ENCODE data around the gene HDAC8. TPM values are rescaled to one million over a fixed set of nuclear protein-coding genes. Genes with fewer than 3 reads are reported as not detected.
A peak's percentile ranks its signal among the peaks of the same experiment; 100 is the strongest.

The HDAC8 gene
- polyA plus RNA-seq, 2 of the 4 experiments (the other 2 are of a cell fraction) = 28.7 to 38.3 TPM

- WGBS (ENCODE audit: missing lambda C conversion rate) = 66% methylated on average over 2 of the region's 2 CpGs
- no peak overlapping the region for H3K27ac ChIP-seq
- TF ChIP-seq EHF (CRISPR knock-in tag; IDR thresholded peaks at IDR 0.05) = no peak
- TF ChIP-seq, protein P1, sequence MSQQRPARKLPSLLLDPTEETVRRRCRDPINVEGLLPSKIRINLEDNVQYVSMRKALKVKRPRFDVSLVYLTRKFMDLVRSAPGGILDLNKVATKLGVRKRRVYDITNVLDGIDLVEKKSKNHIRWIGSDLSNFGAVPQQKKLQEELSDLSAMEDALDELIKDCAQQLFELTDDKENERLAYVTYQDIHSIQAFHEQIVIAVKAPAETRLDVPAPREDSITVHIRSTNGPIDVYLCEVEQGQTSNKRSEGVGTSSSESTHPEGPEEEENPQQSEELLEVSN (IDR thresholded peaks at IDR 0.05; ENCODE audit: borderline replicate concordance, low read depth) = no peak
- no peak for TF ChIP-seq ZSCAN20 (CRISPR knock-in tag; IDR thresholded peaks at IDR 0.05)
- TF ChIP-seq, protein P2, sequence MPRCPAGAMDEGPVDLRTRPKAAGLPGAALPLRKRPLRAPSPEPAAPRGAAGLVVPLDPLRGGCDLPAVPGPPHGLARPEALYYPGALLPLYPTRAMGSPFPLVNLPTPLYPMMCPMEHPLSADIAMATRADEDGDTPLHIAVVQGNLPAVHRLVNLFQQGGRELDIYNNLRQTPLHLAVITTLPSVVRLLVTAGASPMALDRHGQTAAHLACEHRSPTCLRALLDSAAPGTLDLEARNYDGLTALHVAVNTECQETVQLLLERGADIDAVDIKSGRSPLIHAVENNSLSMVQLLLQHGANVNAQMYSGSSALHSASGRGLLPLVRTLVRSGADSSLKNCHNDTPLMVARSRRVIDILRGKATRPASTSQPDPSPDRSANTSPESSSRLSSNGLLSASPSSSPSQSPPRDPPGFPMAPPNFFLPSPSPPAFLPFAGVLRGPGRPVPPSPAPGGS (IDR thresholded peaks at IDR 0.05) = no peak
- no peak for TF ChIP-seq CHD4 (IDR thresholded peaks at IDR 0.05; ENCODE audit: borderline replicate concordance)
- TF ChIP-seq FOSB (CRISPR knock-in tag; IDR thresholded peaks at IDR 0.05) = no peak
- TF ChIP-seq JUN (IDR thresholded peaks at IDR 0.05) = no peak
- TF ChIP-seq BHLHE40 (IDR thresholded peaks at IDR 0.05; ENCODE audit: low read depth, low read length) = no peak
- TF ChIP-seq HOXB5 (CRISPR knock-in tag; IDR thresholded peaks at IDR 0.05) = no peak
- TF ChIP-seq TP53 (CRISPR knock-in tag; IDR thresholded peaks at IDR 0.05) = no peak
- no peak for TF ChIP-seq PHF8 (IDR thresholded peaks at IDR 0.05; ENCODE audit: borderline replicate concordance, low read depth)
- TF ChIP-seq, protein P3, sequence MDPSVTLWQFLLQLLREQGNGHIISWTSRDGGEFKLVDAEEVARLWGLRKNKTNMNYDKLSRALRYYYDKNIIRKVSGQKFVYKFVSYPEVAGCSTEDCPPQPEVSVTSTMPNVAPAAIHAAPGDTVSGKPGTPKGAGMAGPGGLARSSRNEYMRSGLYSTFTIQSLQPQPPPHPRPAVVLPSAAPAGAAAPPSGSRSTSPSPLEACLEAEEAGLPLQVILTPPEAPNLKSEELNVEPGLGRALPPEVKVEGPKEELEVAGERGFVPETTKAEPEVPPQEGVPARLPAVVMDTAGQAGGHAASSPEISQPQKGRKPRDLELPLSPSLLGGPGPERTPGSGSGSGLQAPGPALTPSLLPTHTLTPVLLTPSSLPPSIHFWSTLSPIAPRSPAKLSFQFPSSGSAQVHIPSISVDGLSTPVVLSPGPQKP (IDR thresholded peaks at IDR 0.05; ENCODE audit: low read depth, low read length) = no peak
- TF ChIP-seq POLR2A (IDR thresholded peaks at IDR 0.05; ENCODE audit: low read length) = no peak
- no peak for TF ChIP-seq POLR2AphosphoS2 (conservative IDR thresholded peaks at IDR 0.05; ENCODE audit: low read length)
- TF ChIP-seq KDM5A (IDR thresholded peaks at IDR 0.05) = no peak
- TF ChIP-seq GATA3 (IDR thresholded peaks at IDR 0.05; ENCODE audit: borderline replicate concordance) = no peak
- TF ChIP-seq, protein P4, sequence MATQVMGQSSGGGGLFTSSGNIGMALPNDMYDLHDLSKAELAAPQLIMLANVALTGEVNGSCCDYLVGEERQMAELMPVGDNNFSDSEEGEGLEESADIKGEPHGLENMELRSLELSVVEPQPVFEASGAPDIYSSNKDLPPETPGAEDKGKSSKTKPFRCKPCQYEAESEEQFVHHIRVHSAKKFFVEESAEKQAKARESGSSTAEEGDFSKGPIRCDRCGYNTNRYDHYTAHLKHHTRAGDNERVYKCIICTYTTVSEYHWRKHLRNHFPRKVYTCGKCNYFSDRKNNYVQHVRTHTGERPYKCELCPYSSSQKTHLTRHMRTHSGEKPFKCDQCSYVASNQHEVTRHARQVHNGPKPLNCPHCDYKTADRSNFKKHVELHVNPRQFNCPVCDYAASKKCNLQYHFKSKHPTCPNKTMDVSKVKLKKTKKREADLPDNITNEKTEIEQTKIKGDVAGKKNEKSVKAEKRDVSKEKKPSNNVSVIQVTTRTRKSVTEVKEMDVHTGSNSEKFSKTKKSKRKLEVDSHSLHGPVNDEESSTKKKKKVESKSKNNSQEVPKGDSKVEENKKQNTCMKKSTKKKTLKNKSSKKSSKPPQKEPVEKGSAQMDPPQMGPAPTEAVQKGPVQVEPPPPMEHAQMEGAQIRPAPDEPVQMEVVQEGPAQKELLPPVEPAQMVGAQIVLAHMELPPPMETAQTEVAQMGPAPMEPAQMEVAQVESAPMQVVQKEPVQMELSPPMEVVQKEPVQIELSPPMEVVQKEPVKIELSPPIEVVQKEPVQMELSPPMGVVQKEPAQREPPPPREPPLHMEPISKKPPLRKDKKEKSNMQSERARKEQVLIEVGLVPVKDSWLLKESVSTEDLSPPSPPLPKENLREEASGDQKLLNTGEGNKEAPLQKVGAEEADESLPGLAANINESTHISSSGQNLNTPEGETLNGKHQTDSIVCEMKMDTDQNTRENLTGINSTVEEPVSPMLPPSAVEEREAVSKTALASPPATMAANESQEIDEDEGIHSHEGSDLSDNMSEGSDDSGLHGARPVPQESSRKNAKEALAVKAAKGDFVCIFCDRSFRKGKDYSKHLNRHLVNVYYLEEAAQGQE (IDR thresholded peaks at IDR 0.05) = no peak
- no peak for TF ChIP-seq SREBF2 (IDR thresholded peaks at IDR 0.05)
- TF ChIP-seq EHMT2 (IDR thresholded peaks at IDR 0.05; ENCODE audit: low read depth) = no peak
- TF ChIP-seq RAD21 (conservative IDR thresholded peaks at IDR 0.05 in 1 of 2, IDR thresholded peaks at IDR 0.05 in 1 of 2) = no peak
- no peaks in the 10 kb centered on the region for H3K9me3 ChIP-seq
- DNase-seq (ENCODE audit: low read depth in 1 of 2, low spot score in 1 of 2) (no peak), FAIRE-seq (peak; percentile 59), ATAC-seq (no peak)
- H3K4me3 ChIP-seq = no peak overlapping the region
- POLR2A ChIA-PET = no interaction called here
- no peaks in the 10 kb centered on the region for H3K4me1 ChIP-seq
- CTCF ChIA-PET = no interaction called here
- no peak overlapping the region for H3K4me2 ChIP-seq
Measured at GRCh38 chrX:72468607-72469006, 104.0 kb downstream of the HDAC8 start.

DNA sequence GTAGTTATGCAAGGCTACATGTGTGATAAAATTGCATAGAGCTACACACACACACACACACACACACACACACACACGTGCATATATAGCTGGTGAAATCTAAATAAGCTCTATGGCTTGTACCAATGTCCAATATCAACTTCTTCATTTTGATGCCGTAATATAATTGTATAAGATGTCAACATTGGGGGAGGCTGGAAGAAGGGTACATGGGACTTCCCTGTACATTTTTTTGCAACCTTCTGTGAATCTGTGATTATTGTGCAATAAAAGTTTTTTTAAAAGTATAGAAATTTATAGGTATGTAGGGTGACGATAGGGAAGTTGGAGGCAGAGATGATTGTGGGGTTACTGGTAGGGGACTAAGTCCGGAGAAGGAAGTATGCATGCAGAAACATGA, 105.5 kb downstream of the HDAC8 start:
- TF ChIP-seq KDM5A (IDR thresholded peaks at IDR 0.05) = no peak
- TF ChIP-seq, protein P4 (IDR thresholded peaks at IDR 0.05) = no peak
- TF ChIP-seq PHF8 (IDR thresholded peaks at IDR 0.05; ENCODE audit: borderline replicate concordance, low read depth) = no peak
- TF ChIP-seq MYC (IDR thresholded peaks at IDR 0.05; ENCODE audit: borderline replicate concordance, low read length) = no peak
- FAIRE-seq (peak; percentile 18), DNase-seq (ENCODE audit: low read depth in 1 of 2, low spot score in 1 of 2) (no peak), ATAC-seq (no peak)
- Histone ChIP-seq H3K4me1 (no peaks in the 10 kb centered on the region), H3K4me3 (no peak overlapping the region), H3K9me3 (no peaks in the 10 kb centered on the region), H3K27ac (no peak overlapping the region), H3K4me2 (no peak overlapping the region)
- POLR2A ChIA-PET = no interaction called here
- 95% methylated on average over 4 of the region's 4 CpGs for WGBS (ENCODE audit: missing lambda C conversion rate)
- CTCF ChIA-PET = interaction anchor here (0.6 kb wide), 1 partner anchor 83 kb away, joined by 3 read pairs; no protein-coding TSS in a partner anchor

Data from A549 (cell line).